GM12874 (cell line): Measurements from ENCODE around the gene ACOT8.

Experiments used
- CTCF ChIP-seq: IDR thresholded peaks from 2 replicates; pipeline ENCODE4 v1.5.1; 2011; ENCODE audit warnings: low read depth, mild to moderate bottlenecking, control low read depth, low read length, moderate library complexity; ENCODE audit not compliant: insufficient read depth

The ACOT8 gene

GRCh38 chr20:45835329-45835765 lies 21.8 kb downstream of the ACOT8 start:
- no peak for TF ChIP-seq CTCF

- TF ChIP-seq CTCF, result no peak
Observed at GRCh38 chr20:45834797-45835161, 22.4 kb downstream of the ACOT8 start.

GRCh38 chr20:45833883-45834796 lies 23.1 kb downstream of the ACOT8 start:
- TF ChIP-seq CTCF, result no peak

GRCh38 chr20:45833030-45833882 lies 23.9 kb downstream of the ACOT8 start, which contains the start of gene SNX21:
Gene SNX21 (plus strand): TSS chr20:45833799. CDS start chr20:45833920, 121 bp downstream.
- no peak for TF ChIP-seq CTCF

- no peak for TF ChIP-seq CTCF
Observed at GRCh38 chr20:45832619-45833018, 24.6 kb downstream of the ACOT8 start.

- TF ChIP-seq CTCF, result no peak
Observed at GRCh38 chr20:45828589-45828988, 28.6 kb downstream of the ACOT8 start.

GRCh38 chr20:45827712-45828111 lies 29.5 kb downstream of the ACOT8 start:
- no peak for TF ChIP-seq CTCF
